KMS-11 (cell line): ENCODE data around the gene RDH8.

Experiments
- H2AFZ ChIP-seq: fragments of 200-600 bp; sonication (generic); 2 replicates; pipeline ENCODE4 v1.6.1; 2016; ENCODE audit warnings: antibody characterized with exemption, mixed run types, low read depth
- H3K27ac ChIP-seq: fragments of 200-600 bp; sonication (generic); 2 replicates; pipeline ENCODE4 v1.6.1; 2016; ENCODE audit warnings: mild to moderate bottlenecking, mixed run types
- H3K27me3 ChIP-seq: fragments of 200-600 bp; sonication (generic); 2 replicates; pipeline ENCODE4 v1.6.1; 2017; ENCODE audit warnings: mild to moderate bottlenecking, low read depth, mixed run types, moderate library complexity; ENCODE audit not compliant: insufficient read depth
- H3K36me3 ChIP-seq: fragments of 200-600 bp; sonication (generic); 2 replicates; pipeline ENCODE4 v1.6.1; 2017; ENCODE audit warnings: mild to moderate bottlenecking, mixed run types; ENCODE audit not compliant: insufficient read depth
- H3K4me1 ChIP-seq: fragments of 200-600 bp; sonication (generic); 2 replicates; pipeline ENCODE4 v1.6.1; 2016; ENCODE audit warnings: mild to moderate bottlenecking, low read depth, mixed run types; ENCODE audit not compliant: poor library complexity, severe bottlenecking
- H3K4me2 ChIP-seq: fragments of 200-600 bp; sonication (generic); 2 replicates; pipeline ENCODE4 v1.7.0; 2016; ENCODE audit warnings: mild to moderate bottlenecking, mixed run types
- H3K4me3 ChIP-seq: fragments of 200-600 bp; sonication (generic); IDR thresholded peaks from 2 replicates; pipeline ENCODE4 v1.6.1; 2017; ENCODE audit warnings: low read depth, low read length, mixed read lengths; ENCODE audit not compliant: insufficient read depth
- H3K79me2 ChIP-seq: fragments of 200-600 bp; sonication (generic); 2 replicates; pipeline ENCODE4 v1.6.1; 2016; ENCODE audit warnings: low read depth, mixed run types; ENCODE audit not compliant: insufficient read depth
- H3K9ac ChIP-seq: fragments of 200-600 bp; sonication (generic); 2 replicates; pipeline ENCODE4 v1.6.1; 2016; ENCODE audit warnings: mild to moderate bottlenecking, mixed run types
- H4K20me1 ChIP-seq: fragments of 200-600 bp; sonication (generic); 2 replicates; pipeline ENCODE4 v1.6.1; 2016; ENCODE audit warnings: mild to moderate bottlenecking, mixed run types; ENCODE audit not compliant: insufficient read depth
- CTCF ChIP-seq: fragments of 200-600 bp; sonication (generic); conservative IDR thresholded peaks from 2 replicates; pipeline ENCODE4 v1.6.1; 2017; ENCODE audit warnings: low read depth, mild to moderate bottlenecking, antibody characterized with exemption, low read length, moderate library complexity, mixed read lengths

Gene RDH8

GRCh38 chr19:10011974-10012373 is 1.3 kb upstream of the RDH8 start:
- no peaks in the 10 kb centered on the region for H3K4me1 ChIP-seq
- peaks cover 46% of the 10 kb centered on the region for H3K27me3 ChIP-seq
- H4K20me1 ChIP-seq = no peaks in the 10 kb centered on the region
- no peak overlapping the region for H3K4me2 ChIP-seq
- no peak overlapping the region for H3K9ac ChIP-seq
- H3K4me3 ChIP-seq = no peak overlapping the region
- H3K79me2 ChIP-seq = no peaks in the 10 kb centered on the region
- no peak overlapping the region for H2AFZ ChIP-seq
- H3K36me3 ChIP-seq = no peaks in the 10 kb centered on the region
- TF ChIP-seq CTCF = no peak
- H3K27ac ChIP-seq = no peak overlapping the region

- no peak for TF ChIP-seq CTCF
- no peaks in the 10 kb centered on the region for H3K4me1 ChIP-seq
- H3K79me2 ChIP-seq = no peaks in the 10 kb centered on the region
- H3K9ac ChIP-seq = no peak overlapping the region
- no peak overlapping the region for H3K4me2 ChIP-seq
- no peak overlapping the region for H3K27ac ChIP-seq
- H3K36me3 ChIP-seq = no peaks in the 10 kb centered on the region
- H3K4me3 ChIP-seq = no peak overlapping the region
- no peaks in the 10 kb centered on the region for H4K20me1 ChIP-seq
- H3K27me3 ChIP-seq = peaks cover 53% of the 10 kb centered on the region
- H2AFZ ChIP-seq = no peak overlapping the region
These were observed 743 bp downstream of the RDH8 start for GRCh38 chr19:10013834-10014618.

- no peak overlapping the region for H3K27ac ChIP-seq
- H3K9ac ChIP-seq = no peak overlapping the region
- H3K4me3 ChIP-seq = no peak overlapping the region
- no peak for TF ChIP-seq CTCF
- H2AFZ ChIP-seq = no peak overlapping the region
- H3K36me3 ChIP-seq = no peaks in the 10 kb centered on the region
- H3K27me3 ChIP-seq = peaks cover 45% of the 10 kb centered on the region
- no peak overlapping the region for H3K4me2 ChIP-seq
- H3K4me1 ChIP-seq = no peaks in the 10 kb centered on the region
- H3K79me2 ChIP-seq = no peaks in the 10 kb centered on the region
- no peaks in the 10 kb centered on the region for H4K20me1 ChIP-seq
These were observed 5.0 kb downstream of the RDH8 start for GRCh38 chr19:10018263-10018662.

- H3K27me3 ChIP-seq = peaks cover 45% of the 10 kb centered on the region
- TF ChIP-seq CTCF = no peak
- H3K9ac ChIP-seq = no peak overlapping the region
- no peak overlapping the region for H3K4me3 ChIP-seq
- H3K79me2 ChIP-seq = no peaks in the 10 kb centered on the region
- H3K4me1 ChIP-seq = no peaks in the 10 kb centered on the region
- no peak overlapping the region for H3K4me2 ChIP-seq
- no peaks in the 10 kb centered on the region for H3K36me3 ChIP-seq
- H4K20me1 ChIP-seq = no peaks in the 10 kb centered on the region
- no peak overlapping the region for H3K27ac ChIP-seq
- no peak overlapping the region for H2AFZ ChIP-seq
These were observed 5.5 kb downstream of the RDH8 start for GRCh38 chr19:10018786-10019185.
